ENCODE results near the gene NSMCE3. TPM values are rescaled to one million over a fixed set of nuclear protein-coding genes. Genes with fewer than 3 reads are reported as not detected.

Gene NSMCE3
- polyA plus RNA-seq, 1 donor from 2014 or later = 15.1 TPM

- TF ChIP-seq EP300 (conservative IDR thresholded peaks at IDR 0.05; ENCODE audit: poor library complexity, severe bottlenecking) (no peak), TAF1 (IDR thresholded peaks at IDR 0.05; ENCODE audit: low read depth) (no peak), RAD21 (conservative IDR thresholded peaks at IDR 0.05) (no peak), MXI1 (conservative IDR thresholded peaks at IDR 0.05; ENCODE audit: poor library complexity, severe bottlenecking) (no peak), REST (IDR thresholded peaks at IDR 0.05; ENCODE audit: borderline replicate concordance) (no peak), EZH2 (IDR thresholded peaks at IDR 0.05; ENCODE audit: borderline replicate concordance, insufficient read depth, low read length, poor library complexity, severe bottlenecking) (no peak), SMC3 (conservative IDR thresholded peaks at IDR 0.05; ENCODE audit: poor library complexity) (no peak), POLR2AphosphoS5 (IDR thresholded peaks at IDR 0.05) (no peak), CTCF (IDR thresholded peaks at IDR 0.05; ENCODE audit: poor library complexity, severe bottlenecking) (no peak)
- no peaks in the 10 kb centered on the region for H3K27me3 ChIP-seq (ENCODE audit: insufficient read depth, low read depth, low read length)
These were observed 6.9 kb downstream of the NSMCE3 start for GRCh38 chr15:29262738-29263137.

GRCh38 chr15:29260896-29261295, 8.7 kb downstream of the NSMCE3 start:
- Histone ChIP-seq H3K79me2 (replicated peaks; ENCODE audit: insufficient read depth, low read length) (no peaks in the 10 kb centered on the region), H2AFZ (ENCODE audit: low read depth, low read length) (no peak overlapping the region), H3K4me2 (ENCODE audit: low read length) (no peak overlapping the region), H3K4me3 (ENCODE audit: low read length) (no peak overlapping the region), H3K9ac (ENCODE audit: low read length) (no peak overlapping the region), H4K20me1 (ENCODE audit: insufficient read depth) (no peaks in the 10 kb centered on the region), H3K9me3 (ENCODE audit: low read length) (no peaks in the 10 kb centered on the region), H3K27me3 (ENCODE audit: insufficient read depth, low read depth, low read length) (no peaks in the 10 kb centered on the region), H3K36me3 (ENCODE audit: insufficient read depth, low read length) (no peaks in the 10 kb centered on the region), H3K9me2 (ENCODE audit: insufficient read depth, low read length) (no peaks in the 10 kb centered on the region), H3K27ac (ENCODE audit: low read length) (no peak overlapping the region), H3F3A (ENCODE audit: insufficient read depth, low read length, poor library complexity, severe bottlenecking) (no peaks in the 10 kb centered on the region)
- TF ChIP-seq POLR2AphosphoS5 (IDR thresholded peaks at IDR 0.05) (no peak), MXI1 (conservative IDR thresholded peaks at IDR 0.05; ENCODE audit: poor library complexity, severe bottlenecking) (no peak), TAF1 (IDR thresholded peaks at IDR 0.05; ENCODE audit: low read depth) (no peak), REST (IDR thresholded peaks at IDR 0.05; ENCODE audit: borderline replicate concordance) (no peak), SMC3 (conservative IDR thresholded peaks at IDR 0.05; ENCODE audit: poor library complexity) (no peak), EZH2 (IDR thresholded peaks at IDR 0.05; ENCODE audit: borderline replicate concordance, insufficient read depth, low read length, poor library complexity, severe bottlenecking) (no peak), EP300 (conservative IDR thresholded peaks at IDR 0.05; ENCODE audit: poor library complexity, severe bottlenecking) (no peak), RAD21 (conservative IDR thresholded peaks at IDR 0.05) (no peak), CTCF (IDR thresholded peaks at IDR 0.05; ENCODE audit: poor library complexity, severe bottlenecking) (no peak)

More at GRCh38 chr15:29262738-29263137, 6.9 kb downstream of the NSMCE3 start:
- no peak overlapping the region for H3K9ac ChIP-seq (ENCODE audit: low read length)
- H3K27ac ChIP-seq (ENCODE audit: low read length) = no peak overlapping the region
- no peaks in the 10 kb centered on the region for H3F3A ChIP-seq (ENCODE audit: insufficient read depth, low read length, poor library complexity, severe bottlenecking)
- peaks cover 16% of the 10 kb centered on the region for H3K79me2 ChIP-seq (replicated peaks; ENCODE audit: insufficient read depth, low read length)
- no peaks in the 10 kb centered on the region for H3K9me2 ChIP-seq (ENCODE audit: insufficient read depth, low read length)
- no peaks in the 10 kb centered on the region for H3K9me3 ChIP-seq (ENCODE audit: low read length)
- no peak overlapping the region for H3K4me2 ChIP-seq (ENCODE audit: low read length)
- no peaks in the 10 kb centered on the region for H3K36me3 ChIP-seq (ENCODE audit: insufficient read depth, low read length)
- H3K4me3 ChIP-seq (ENCODE audit: low read length) = no peak overlapping the region
- H2AFZ ChIP-seq (ENCODE audit: low read depth, low read length) = no peak overlapping the region
- no peaks in the 10 kb centered on the region for H4K20me1 ChIP-seq (ENCODE audit: insufficient read depth)
